Loucy (cell line): Measurements from ENCODE around the gene ENO4.

Source experiments
- H2AFZ ChIP-seq: fragments of 200-600 bp; sonication (generic); 2 replicates; pipeline ENCODE4 v1.6.0; 2016; ENCODE audit warnings: antibody characterized with exemption, mild to moderate bottlenecking, low read length, moderate library complexity
- H3F3A ChIP-seq: fragments of 200-600 bp; 2 replicates; pipeline ENCODE4 v1.6.0; 2016; ENCODE audit warnings: antibody characterized with exemption, low read depth, mild to moderate bottlenecking
- H3K27me3 ChIP-seq: fragments of 200-600 bp; sonication (generic); 2 replicates; pipeline ENCODE4 v1.6.1; 2014; ENCODE audit warnings: low read length, mild to moderate bottlenecking; ENCODE audit not compliant: insufficient read depth, poor library complexity, severe bottlenecking
- H3K36me3 ChIP-seq: fragments of 200-600 bp; sonication (generic); 2 replicates; pipeline ENCODE4 v1.6.1; 2016; ENCODE audit warnings: low read length; ENCODE audit not compliant: insufficient read depth
- H3K4me1 ChIP-seq: fragments of 200-600 bp; sonication (generic); 2 replicates; pipeline ENCODE4 v1.5.1; 2014; ENCODE audit warnings: low read length, mild to moderate bottlenecking; ENCODE audit not compliant: insufficient read depth, poor library complexity, severe bottlenecking
- H3K4me2 ChIP-seq: fragments of 200-600 bp; sonication (generic); 2 replicates; pipeline ENCODE4 v1.6.0; 2014; ENCODE audit warnings: antibody characterized with exemption, low read length, low read depth, mild to moderate bottlenecking; ENCODE audit not compliant: poor library complexity, severe bottlenecking
- H3K4me3 ChIP-seq: fragments of 200-600 bp; sonication (generic); 2 replicates; pipeline ENCODE4 v1.5.1; 2014; ENCODE audit warnings: low read length, mild to moderate bottlenecking, mixed read lengths; ENCODE audit not compliant: poor library complexity, severe bottlenecking
- H3K79me2 ChIP-seq: fragments of 200-600 bp; sonication (generic); 2 replicates; pipeline ENCODE4 v1.6.1; 2014; ENCODE audit warnings: low read length; ENCODE audit not compliant: insufficient read depth
- H3K9ac ChIP-seq: fragments of 200-600 bp; sonication (generic); 2 replicates; pipeline ENCODE4 v1.6.0; 2014; ENCODE audit warnings: mild to moderate bottlenecking, low read depth, low read length, moderate library complexity; ENCODE audit not compliant: poor library complexity, severe bottlenecking
- H3K9me2 ChIP-seq: fragments of 200-600 bp; sonication (generic); replicated peaks from 2 replicates; pipeline ENCODE4 v1.6.1; 2016; ENCODE audit warnings: low read depth, low read length, mixed read lengths
- H3K9me3 ChIP-seq: fragments of 200-600 bp; sonication (generic); 2 replicates; pipeline ENCODE4 v1.6.1; 2014; ENCODE audit warnings: mild to moderate bottlenecking, antibody characterized with exemption, low read length, low read depth; ENCODE audit not compliant: insufficient read depth
- H4K20me1 ChIP-seq: fragments of 200-600 bp; sonication (generic); 2 replicates; pipeline ENCODE4 v1.6.0; 2014; ENCODE audit warnings: antibody characterized with exemption, low read length, mild to moderate bottlenecking; ENCODE audit not compliant: insufficient read depth, poor library complexity, severe bottlenecking
- CTCF ChIP-seq: fragments of 200-600 bp; sonication (generic); conservative IDR thresholded peaks from 2 replicates; pipeline ENCODE4 v1.5.1; 2014; ENCODE audit warnings: mild to moderate bottlenecking, antibody characterized with exemption, low read length
- EZH2phosphoT487 ChIP-seq: fragments of 200-600 bp; IDR thresholded peaks from 2 replicates; pipeline ENCODE4 v1.6.1; 2018; ENCODE audit warnings: antibody characterized with exemption, mild to moderate bottlenecking, moderate library complexity, borderline replicate concordance

Gene ENO4

GRCh38 chr10:116853287-116853686 lies 4.0 kb downstream of the ENO4 start:
- Histone ChIP-seq H3K4me2 (no peak overlapping the region), H3K79me2 (no peaks in the 10 kb centered on the region), H3K27me3 (no peaks in the 10 kb centered on the region), H3K36me3 (no peaks in the 10 kb centered on the region), H3K4me3 (no peak overlapping the region), H4K20me1 (no peaks in the 10 kb centered on the region), H3K9ac (no peak overlapping the region), H3K4me1 (no peaks in the 10 kb centered on the region), H2AFZ (no peak overlapping the region), H3F3A (no peaks in the 10 kb centered on the region), H3K9me3 (no peaks in the 10 kb centered on the region), H3K9me2 (no peaks in the 10 kb centered on the region)
- TF ChIP-seq EZH2phosphoT487: no peak
- TF ChIP-seq CTCF: no peak

DNA sequence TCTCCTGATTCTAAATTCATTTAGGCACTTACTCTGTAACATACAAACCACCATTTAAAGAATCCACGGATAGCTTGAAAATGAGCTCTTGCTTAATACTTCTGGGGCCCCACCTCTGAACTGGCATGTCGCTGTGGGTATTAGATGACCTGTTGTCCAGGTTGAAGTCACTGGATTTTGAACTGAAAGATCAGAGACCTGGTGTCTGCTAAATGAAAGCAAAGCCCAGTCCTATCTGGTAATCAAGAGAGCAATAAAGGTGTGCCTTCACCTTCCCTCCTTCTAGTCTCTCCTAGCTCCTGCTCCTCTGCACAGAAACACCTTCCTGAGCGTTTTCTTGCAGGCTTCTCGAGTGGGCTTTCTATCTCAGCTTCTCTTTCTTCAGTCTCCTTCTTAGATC lies 4.4 kb downstream of the ENO4 start:
- H3K9ac ChIP-seq: no peak overlapping the region
- H3K36me3 ChIP-seq: no peaks in the 10 kb centered on the region

GRCh38 chr10:116857156-116857555 lies 7.9 kb downstream of the ENO4 start:
- Histone ChIP-seq H3F3A (no peaks in the 10 kb centered on the region), H3K4me1 (no peaks in the 10 kb centered on the region), H3K9ac (no peak overlapping the region), H3K9me2 (no peaks in the 10 kb centered on the region), H3K4me2 (no peak overlapping the region), H2AFZ (no peak overlapping the region), H4K20me1 (no peaks in the 10 kb centered on the region), H3K36me3 (no peaks in the 10 kb centered on the region), H3K27me3 (no peaks in the 10 kb centered on the region), H3K4me3 (no peak overlapping the region), H3K79me2 (no peaks in the 10 kb centered on the region), H3K9me3 (no peaks in the 10 kb centered on the region)
- TF ChIP-seq CTCF (no peak), EZH2phosphoT487 (no peak)

More for the DNA sequence above, 4.4 kb downstream of the ENO4 start:
- H3F3A ChIP-seq: no peaks in the 10 kb centered on the region
- no peaks in the 10 kb centered on the region for H3K9me3 ChIP-seq
- no peaks in the 10 kb centered on the region for H3K79me2 ChIP-seq
- H3K4me2 ChIP-seq: no peak overlapping the region
- H3K4me1 ChIP-seq: no peaks in the 10 kb centered on the region
- no peaks in the 10 kb centered on the region for H3K9me2 ChIP-seq
- TF ChIP-seq EZH2phosphoT487: no peak
- no peak for TF ChIP-seq CTCF
- H2AFZ ChIP-seq: no peak overlapping the region
- no peak overlapping the region for H3K4me3 ChIP-seq
- no peaks in the 10 kb centered on the region for H4K20me1 ChIP-seq
- H3K27me3 ChIP-seq: no peaks in the 10 kb centered on the region
